Measurements from ENCODE around the gene CLBA1.

The CLBA1 gene

DNA sequence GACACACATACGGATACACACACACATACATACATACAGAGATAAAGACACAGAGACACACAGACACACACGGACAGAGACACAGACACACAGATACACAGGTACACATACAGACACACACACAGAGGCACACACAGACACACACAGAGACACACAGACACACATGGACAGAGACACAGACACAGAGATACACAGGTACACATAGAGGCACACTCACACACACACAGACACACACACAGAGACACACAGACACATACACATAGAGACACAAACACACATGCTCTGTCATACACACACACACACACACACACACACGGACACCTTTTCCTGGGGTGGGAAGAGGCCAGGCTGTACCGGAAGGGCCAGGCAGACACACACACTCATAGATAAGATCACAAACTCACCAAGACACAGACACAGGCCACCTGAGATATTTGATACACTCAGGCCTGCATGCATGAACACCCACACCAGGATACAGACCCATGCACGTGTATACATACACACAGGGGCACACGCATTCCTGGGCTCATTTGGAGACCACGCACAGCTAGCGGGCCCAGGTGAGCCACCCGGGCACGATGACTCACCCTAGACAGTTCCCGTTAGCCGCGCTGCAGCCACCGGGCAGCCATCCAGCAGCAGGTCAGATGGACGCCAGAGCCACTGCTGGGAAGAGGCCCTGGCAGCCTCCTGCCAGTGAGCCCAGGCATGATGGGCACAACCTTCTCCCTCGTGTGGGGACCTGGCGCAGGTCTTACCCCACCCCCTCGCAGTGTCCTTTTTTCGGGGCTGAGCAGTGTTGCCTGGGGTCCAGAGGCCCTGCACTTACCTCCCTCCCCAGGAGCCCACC, 5.6 kb upstream of the CLBA1 start:
- DNase-seq (ENCODE audit: low spot score), result no peak

DNA sequence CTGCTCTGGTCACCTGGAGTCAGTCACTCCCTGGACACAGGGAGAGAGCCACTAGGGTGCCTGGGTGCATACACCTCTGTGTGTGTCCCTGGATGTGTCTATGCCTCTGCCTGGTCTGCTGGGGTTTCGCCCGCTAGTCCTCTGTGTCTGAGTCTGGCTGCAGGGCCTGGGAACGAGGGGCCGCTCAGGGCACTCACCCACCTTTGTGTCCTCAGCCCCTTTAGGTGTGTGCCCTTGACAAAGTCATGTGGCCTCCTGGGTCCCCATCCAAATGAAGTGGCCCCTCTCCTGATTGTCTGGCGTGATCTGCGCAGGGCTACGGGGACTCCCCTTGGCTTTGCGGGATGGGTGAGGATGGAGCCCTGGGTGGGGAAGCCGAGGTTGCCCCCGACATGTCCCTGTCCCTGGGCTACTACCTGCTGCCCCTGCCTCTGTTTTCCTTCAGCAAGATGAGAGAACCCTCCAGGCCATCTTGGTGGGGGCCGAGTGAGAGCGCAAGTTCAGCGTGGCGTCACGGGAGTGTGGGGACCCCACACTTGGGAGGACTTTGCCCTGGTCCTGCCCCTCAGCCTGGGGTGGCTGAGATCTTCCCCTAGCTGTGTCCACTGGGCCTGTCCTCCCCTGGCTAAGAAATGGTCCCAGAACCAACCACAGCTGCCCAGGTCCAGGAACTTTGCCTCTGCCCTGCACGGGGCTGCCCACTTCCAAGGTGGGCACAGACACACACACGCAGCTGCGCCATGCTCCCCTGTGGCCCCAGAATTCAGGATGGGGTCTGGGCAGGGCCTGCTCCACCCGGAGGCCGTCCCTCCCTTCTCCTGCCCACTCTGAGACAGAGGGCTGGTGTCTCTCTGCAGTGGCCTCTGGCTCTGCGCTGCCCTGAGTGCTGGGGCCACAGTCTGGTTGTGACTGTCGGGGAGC, 4.7 kb upstream of the CLBA1 start:
- DNase-seq (ENCODE audit: low spot score), result no peak

DNA sequence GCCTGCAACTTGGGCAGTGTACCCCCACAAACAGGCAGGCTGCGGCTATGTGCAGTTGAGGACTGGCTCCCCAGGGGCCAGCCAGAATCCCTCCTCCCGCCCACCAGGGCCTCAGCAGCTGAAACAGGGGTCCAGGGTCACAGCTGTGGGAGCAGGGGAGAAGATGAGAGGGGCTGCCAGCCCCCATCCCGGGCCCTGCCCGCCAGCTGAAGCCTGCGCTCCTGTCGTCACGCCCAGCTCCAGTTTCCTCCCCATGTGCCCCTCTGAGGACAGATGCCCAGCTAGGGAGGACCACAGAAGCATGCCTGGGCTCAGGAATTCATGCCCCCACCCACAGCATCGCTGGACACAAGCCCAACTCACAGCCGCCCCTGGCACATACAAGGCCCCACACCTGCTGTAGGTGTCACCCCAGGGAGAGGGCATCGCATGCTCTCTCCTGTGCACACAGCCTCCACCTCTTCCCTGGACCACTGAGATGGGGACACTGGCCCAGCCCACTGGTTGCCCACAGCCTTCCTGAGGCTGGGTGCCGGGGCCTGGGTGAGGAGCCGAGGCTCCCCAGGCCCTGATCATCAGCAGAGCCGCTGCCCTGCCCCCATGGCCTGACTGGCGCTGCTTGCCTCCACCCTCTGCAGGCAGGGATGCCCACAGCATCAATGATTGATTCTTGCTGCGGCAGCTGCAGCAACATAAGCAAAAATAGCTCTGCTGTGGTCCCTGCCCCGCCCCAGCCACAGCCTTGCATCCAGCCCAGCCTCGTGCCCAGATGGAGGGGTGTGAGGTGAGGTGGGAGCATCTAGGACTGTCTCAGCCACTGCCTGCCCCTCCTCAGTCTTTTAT, 3.7 kb upstream of the CLBA1 start:
- no peak for DNase-seq (ENCODE audit: low spot score)

DNA sequence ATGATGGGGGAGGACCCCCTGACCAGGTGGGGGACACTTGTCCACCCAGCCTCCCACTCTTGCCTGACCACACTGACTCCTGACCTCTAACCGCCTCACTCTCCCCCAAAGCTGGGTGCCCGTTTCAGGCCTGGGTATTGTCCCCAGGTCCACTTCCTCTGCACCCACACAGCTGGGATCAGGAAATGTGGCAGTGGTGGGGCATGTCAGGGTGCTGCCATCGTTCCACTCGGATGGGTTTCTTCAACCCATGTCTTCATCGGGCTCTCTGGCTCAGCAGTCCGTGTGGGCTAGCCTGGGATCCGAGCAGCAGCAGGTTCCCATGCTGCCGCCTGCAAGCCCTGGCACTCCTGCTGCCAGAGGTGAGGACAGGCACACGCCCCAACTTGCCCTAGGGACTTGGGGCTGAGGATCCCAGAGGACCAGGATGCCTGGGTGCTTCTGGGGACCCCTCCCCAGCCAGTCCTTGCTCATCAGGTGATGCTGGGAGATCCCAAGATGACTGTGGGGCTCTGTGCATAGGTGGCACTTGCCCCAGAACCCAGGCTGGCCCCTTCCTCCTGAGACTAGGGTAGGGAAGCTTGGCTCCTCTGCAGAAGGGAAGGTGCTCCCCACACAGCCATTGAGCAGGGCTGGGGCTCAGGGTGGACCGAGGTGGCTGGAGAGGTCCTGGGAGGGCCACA, 2.9 kb upstream of the CLBA1 start:
- no peak for DNase-seq (ENCODE audit: low spot score)

DNA sequence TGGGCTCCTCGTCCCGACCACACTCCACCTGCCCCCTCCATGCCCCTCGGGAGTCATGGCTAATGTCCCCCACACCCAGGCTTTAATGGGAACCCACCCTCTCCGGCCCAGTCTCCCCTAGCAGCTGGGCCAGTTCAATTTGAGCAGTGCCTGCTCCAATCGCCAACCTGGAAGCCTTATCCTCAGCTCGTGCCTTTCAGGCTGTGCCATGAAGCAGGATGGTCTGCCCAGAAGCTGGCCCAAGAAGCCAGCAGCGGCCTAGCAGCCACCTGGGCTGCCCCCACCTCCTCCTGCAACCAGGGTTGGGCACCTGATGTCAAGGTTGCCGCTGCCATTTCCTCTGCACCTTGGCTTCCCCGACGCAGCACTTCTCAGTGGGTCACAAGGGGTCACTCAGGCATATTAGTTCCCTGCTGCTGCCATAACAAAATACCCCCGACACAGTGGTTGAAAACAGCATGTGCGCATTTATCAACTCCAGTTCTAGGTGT, 2.3 kb upstream of the CLBA1 start:
- DNase-seq (ENCODE audit: low spot score), result no peak

DNA sequence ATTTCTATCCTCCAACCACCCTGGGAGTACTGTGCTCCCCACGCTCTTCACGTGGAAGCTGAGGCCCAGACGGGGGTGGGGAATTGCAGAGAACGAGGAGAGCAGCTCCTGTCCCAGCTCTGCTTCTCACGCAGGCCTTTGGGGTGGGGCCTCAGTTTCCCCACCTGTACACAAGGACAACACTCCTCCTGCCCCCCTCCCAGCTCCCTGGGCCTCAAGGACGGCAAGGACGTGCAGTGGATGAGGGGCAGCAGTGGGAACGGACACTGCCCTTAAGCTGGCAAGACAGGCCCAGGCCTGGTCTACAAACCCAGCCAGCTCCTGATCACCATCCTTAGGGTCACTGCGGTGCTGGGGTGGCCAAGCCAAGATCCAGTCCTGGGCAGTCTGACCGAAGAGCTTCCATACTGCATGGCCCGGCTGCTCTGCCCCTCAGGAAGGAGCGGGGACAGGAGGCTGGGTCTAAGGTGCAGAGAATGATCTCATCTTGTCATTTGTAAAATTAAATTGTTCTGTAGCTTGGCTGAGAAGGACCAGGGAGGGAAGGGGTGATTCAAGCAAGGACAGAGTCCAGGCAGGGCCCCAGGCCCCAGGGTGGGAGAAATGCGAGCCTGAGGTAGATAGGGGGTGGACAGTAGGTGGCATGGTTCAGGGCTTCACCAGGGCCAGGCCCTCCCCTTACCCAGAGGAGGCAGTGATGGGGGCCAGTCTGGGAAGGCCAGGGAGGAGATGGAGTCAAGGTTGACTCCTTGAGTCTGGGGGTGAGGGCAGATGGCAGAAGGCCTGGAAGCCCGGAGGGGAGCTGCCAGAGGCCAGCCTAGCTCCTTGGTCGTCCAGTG, 1.3 kb upstream of the CLBA1 start:
- no peak for DNase-seq (ENCODE audit: low spot score)

DNA sequence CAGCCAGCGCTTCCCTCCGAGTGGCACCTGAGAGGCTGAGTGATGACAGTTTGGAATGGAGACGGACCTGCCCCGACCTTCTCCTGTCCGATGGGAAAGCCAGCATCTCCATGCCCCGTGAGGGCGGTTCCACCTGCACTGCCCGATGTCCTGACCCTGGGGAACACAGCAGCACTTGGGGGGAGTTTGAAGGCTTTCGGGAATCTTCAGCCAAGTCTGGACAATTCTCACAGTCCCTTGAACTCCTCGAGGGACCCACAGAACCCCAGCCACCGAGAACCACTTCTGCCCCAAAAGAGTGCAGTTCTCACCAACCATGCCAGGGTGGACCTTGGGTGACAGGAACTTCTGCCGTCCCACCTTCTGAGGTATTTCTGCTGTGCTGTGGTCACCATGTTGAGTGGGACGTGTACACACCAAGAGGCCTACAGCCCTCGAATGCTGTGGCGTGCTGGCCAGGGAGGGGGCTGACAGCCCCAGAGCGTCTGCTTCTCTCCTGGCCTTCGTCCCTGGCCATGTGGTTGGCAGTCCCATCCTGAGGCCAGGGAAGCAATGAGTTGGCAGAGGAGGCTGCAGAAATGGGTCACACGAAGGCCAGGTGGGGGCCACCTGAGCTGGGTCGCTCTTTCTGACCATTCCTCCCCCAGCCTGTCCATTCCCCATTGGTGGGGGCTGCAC, 1.0 kb downstream of the CLBA1 start:
- DNase-seq (ENCODE audit: low spot score), result no peak

DNA sequence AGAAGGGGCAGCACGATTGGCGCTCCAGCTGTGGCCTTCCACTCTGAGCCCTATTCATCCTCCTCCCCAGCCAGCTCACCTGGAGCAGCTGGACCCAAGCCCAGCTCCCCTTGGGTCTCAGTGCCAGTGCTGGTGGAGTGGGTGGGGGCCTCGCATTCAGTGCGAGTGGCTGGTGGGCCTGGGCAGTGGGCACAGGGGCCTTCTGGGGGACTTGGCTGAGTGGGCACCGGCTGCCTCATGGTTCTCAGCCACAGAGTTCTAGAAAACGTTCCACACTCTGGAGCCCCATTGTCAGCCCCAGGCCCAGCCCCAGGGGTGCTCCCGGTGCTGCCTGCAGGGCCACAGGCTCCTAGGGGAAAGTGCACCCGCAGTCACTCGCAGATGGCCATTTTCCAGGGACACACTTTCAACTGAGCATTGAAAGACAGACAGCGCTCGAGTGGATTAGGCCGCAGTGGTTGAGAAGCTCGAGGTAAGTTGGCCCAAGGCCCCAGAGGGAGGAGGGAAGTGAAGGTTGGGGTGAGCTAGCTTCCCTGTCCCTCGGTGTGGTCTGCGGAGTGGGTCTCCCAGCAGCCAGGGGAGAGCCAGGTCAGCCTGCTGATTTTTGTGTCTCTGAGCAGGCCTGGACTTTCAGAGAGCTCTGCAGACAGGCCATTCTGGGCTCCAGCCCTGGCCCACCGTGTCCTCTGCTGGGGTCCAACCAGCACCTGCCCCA, 3.8 kb downstream of the CLBA1 start:
- DNase-seq (ENCODE audit: low spot score), result no peak

DNA sequence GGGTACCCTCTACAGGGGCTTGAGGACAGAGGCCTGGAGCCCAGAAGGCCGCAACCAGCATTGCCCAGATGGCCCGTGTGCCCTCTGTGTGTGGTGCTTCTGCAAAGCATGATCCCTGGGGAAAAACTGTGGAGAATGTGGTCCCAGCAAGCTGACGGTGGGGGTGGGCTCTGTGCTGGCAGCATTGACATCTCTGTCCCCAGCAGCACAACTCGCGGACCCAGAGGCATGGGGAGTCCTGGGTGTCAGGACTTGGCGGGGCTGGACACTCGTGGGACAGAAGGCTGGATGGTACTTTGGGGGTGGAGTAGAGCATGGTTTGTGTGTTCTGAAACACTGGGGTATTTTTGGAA, 4.3 kb downstream of the CLBA1 start:
- no peak for DNase-seq (ENCODE audit: low spot score)

DNA sequence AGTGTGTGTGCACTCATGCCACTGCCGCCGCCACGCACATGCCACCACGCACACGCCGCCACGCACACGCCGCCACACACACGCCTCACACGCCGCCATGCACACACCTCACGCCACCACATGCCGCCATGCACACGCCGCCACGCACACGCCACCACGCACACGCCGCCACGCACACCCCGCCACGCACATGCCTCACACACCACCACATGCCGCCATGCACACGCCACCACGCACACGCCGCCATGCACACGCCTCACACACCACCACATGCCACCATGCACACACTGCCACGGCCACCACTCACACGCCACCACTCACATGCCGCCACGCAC, 6.3 kb downstream of the CLBA1 start:
- no peak for DNase-seq (ENCODE audit: low spot score)

DNA sequence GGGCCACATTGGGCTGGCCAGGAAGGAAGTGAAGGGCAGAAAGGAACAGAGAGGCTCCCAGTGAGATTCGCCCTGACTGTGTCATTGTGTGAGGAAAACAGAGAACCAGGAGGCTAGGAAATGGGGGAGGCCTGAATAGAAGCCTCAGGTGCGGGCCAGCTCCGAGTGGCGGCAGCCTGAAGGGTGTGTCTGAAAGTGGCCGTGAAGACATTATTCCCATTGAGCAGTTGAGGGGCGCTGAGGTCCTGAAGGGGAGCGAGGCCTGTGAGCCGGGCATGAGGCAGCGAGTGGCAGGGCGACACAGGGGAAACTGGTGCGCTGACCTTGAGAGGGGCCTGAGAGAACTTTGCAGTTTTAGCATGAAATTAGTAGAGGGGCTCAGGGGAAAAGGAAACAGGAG, 6.9 kb downstream of the CLBA1 start:
- DNase-seq (ENCODE audit: low spot score), result no peak

DNA sequence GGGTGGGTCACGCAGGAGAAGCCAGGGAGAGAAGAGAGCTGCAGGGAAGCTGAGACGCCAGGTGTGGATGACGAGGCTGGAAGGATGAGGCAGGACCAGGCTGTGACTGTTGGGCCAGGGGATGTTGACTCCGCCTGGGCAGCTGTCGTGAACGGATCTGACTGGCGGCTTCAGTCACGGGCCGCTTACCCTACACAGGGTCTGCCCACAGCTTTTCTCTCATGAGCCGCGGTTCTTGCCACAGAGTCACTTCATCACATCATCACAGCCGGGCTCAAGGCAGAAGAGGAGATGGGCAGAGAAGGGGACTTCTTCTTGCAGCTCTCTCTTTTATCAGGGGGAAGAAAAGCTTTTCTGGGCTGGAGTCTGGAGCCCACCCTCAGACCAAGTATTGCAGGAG, 7.7 kb downstream of the CLBA1 start:
- DNase-seq (ENCODE audit: low spot score), result no peak

DNA sequence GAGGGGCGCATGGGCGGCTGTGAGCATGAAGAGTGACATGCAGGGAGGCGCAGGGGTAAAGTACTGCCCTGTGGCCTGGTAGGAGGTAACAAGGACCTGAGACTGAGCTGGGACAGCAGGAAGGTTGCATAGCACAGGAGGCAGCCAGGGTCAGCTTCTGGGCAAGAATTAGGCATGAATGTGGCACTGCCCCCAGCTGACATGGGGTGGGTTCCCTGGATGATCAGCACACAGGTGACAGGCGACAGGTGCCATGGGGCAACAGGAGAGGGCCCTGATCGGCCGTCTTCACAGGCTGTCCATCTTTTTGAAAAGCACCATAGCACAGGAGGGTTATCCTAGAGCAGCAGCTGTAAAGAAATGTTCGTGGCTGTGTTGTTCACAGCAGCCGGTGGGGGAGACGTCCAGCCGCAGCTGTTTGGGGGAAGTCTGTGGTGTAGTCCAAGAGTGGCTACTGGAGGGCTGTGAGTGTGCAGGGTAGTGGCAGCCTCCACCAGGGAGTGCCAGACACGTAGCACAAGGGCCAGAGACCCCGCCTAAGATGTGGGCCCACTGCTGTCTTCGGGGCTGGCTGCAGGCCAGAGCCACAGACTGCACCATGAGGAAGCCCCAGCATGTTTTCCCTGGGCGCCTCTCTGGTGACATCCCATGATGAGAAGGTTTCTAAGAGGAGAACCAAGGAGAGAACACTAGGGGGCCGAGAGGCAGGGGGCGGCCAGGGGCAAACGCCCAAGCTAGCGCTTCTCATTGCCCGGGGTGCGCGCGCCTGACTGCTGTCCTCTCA, 8.4 kb downstream of the CLBA1 start:
- no peak for DNase-seq (ENCODE audit: low spot score)

DNA sequence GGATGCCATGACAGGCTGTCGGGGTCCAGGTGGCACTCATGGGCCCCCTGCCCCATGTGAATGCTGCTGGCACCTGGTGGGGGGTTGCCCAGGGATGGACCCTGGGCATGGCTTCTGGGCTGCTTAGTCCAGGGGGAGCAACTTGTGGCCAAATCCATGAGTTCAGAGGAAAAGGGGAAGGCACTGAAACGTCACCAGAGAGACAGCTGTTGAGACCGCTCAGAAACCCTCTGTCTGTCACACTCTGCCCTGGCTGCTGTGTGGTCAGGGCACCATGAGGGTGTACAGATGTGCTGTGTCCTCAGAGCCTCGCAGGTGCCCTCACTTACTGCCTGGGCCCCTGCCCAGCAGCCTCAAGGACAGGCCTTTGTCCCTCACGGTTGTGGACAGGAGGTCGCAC, 9.4 kb downstream of the CLBA1 start:
- DNase-seq (ENCODE audit: low spot score), result no peak

DNA sequence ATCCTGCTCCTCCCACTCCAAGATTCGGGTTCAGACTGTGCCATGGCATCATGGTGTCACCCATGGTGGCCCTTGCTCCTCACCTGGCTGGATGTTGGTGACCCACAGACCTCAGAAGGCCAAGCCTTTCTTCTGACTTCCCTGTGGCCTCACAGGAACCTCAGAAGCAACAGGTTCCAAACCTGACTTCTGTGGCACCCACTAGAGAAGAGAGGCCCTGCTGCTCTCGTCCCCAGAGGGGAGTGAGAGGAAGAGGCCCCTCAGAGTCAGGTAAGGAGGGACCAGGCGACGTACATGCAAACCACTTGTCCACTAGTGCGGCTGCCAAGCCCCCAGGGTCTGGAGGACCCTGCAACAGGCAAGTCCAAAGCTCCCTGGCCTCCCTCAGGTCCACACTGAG, 10.4 kb downstream of the CLBA1 start:
- no peak for DNase-seq (ENCODE audit: low spot score)

DNA sequence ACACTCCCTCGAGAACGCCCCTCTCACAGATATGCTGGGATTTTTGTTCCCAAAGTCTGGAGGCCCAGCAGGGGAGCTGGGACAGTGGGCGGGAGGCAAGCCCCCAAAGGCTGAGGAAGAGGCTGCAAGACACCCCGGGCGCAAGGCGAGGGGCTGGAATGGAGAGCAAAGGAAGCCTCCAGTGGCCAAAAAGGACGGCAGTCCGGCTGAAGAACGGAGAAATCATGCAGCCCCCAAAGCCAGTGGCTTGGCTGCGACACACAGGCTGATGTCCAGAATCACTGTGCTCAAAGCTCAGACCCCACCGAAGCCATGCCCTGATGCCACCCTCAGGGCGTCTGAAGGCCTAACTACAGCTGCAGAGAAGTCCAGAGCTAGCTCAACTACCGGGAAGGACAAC, 10.9 kb downstream of the CLBA1 start:
- no peak for DNase-seq (ENCODE audit: low spot score)

DNA sequence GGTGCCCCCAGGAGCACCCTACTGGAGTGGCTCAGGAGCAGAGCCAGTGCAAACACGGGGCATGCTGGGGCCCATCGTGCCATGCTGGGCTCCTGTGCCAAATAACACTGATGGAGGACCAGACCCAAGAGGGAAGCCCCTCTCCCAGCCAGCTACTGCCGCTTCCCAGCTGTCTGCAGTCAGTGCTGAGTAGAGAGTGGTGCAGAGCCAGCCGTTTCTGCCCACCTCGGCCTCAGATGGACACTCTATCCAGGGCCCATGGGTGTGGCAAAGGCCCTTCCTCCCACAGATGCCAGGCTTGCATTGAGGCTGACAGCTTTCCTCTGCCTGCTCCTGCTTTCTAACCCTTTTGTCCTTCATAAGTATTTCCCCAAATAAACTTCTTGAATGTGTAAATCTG, 13.2 kb downstream of the CLBA1 start:
- DNase-seq (ENCODE audit: low spot score), result no peak

DNA sequence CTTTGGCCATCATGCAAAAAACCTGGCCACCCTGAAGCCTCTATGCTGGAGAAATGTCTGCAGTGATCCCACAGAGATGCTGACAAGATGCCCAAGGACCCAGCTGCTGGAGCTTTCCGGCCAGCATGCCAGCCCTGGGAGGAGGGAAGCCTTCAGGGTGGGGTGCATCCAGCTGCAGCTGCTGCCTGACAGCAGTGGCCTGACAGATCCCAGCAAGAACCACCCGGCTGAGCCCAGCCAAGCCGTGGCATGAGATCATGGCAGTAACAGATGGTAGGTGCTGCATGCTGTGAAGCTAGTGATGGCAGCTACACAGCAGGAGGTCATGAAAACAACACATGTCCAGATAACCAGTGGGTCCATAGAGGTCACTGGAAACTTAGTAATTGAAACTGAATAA, 13.8 kb downstream of the CLBA1 start:
- DNase-seq (ENCODE audit: low spot score), result no peak
